ELR (cell line): ENCODE results near the gene MICB.
A peak's percentile ranks its signal among the peaks of the same experiment; 100 is the strongest.
"Not testable (repeated sequence)": the region's sequence is repeated elsewhere in the genome, so short reads cannot be mapped to it uniquely, and the experiment has no call there.

Source experiments
- DNase-seq: peaks from one replicate; pipeline ENCODE4 v3.0.0-alpha.2; 2015; ENCODE audit warnings: low read depth

The MICB gene

DNA sequence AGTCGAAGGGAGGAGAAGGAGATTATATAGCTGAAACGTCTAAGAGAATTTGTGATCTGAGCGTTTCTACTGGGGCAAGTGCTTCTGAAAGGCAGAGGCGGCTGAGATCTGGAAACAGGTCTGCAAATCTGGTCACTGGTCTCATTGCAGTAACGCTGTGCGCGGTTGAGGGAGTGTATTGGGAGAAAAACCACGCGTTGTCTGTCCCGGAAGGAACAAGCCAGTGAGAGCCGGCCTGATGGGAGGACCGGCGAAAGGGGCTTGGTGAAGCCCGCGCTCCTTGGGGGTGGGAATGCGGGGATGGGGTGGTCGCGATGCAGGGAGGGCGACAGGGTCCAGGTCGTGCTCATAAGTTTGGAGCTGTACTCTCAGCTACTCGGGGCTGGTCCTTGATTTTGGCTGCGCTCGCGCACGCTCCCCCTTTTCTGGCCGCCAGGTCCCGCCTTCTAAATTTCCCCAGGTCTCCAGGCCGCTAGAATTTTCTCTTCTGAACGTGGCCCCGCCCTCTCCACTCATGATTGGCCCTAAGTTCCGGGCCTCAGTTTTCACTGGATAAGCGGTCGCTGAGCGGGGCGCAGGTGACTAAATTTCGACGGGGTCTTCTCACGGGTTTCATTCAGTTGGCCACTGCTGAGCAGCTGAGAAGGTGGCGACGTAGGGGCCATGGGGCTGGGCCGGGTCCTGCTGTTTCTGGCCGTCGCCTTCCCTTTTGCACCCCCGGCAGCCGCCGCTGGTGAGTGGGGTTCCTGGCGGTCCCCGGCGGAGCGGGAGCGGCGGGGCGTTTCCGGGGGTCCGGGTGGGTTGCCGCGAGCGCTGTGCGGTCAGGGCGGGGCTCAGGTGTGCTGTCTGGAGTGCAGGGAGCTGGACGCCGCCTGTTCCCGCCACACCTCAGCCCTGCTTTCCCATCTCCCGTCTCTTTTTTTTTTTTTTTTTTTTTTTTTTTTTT, at the start of gene MICB:
MICB (plus strand) TSS at position 615 of the 946 bp plus-strand sequence; CDS start at position 664, 49 bp downstream.
- DNase-seq: peak; percentile 91

DNA sequence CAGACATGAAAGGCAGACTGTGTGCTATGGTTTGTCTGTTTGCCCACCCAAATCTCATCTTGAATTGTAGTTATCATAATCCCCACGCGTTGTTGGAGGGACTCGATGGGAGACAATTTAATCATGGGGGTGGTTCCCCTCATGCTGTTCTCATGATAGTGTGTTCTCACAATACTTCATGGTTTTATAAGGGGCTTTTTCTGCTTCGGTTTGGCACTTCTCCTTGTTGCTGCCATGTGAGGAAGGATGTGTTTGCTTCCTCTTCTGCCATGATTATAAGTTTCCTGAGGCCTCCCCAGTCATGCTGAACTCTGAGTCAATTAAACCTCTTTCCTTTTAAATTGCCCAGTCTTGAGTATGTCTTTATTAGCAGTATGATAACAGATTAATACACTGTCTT, 47.2 kb upstream of the MICB start:
- DNase-seq: no peak

DNA sequence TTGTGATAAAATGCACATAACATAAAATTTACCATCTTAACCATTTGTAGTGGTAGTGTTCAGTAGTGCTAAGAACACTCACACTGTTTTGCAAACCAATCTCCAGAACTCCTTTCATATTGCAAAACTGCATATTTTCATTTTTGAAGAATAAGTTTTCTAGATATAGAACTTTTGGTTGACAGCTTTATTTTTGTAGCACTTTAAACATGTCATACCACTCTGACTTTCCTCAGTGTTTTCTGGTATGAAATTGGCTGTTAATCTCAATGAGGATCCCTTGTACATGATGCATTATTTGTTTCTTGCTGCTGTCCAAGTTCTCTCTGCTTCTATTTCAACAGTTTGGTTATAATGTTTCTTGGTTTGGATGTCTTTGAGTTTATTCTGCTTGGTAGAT, 45.1 kb upstream of the MICB start:
- DNase-seq: no peak

DNA sequence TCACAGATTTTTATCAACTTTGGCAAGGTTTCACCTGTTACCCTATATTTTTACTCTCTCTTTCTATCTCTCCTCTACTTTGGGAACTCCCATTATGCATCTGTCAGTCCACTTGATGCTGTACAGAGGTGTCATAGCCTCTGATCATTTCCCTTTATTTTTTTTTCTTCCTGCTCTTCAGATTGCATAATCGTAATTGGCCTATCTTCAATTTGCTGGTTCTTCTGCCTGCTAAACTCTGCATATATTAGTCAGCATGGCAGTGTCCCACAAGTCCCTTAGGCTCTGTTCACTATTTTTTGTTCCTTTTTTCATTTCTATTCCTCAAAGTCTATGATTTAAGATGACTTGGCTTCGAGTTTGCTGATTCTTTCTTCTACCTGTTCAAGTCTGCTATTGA, 44.7 kb upstream of the MICB start:
- DNase-seq: no peak

DNA sequence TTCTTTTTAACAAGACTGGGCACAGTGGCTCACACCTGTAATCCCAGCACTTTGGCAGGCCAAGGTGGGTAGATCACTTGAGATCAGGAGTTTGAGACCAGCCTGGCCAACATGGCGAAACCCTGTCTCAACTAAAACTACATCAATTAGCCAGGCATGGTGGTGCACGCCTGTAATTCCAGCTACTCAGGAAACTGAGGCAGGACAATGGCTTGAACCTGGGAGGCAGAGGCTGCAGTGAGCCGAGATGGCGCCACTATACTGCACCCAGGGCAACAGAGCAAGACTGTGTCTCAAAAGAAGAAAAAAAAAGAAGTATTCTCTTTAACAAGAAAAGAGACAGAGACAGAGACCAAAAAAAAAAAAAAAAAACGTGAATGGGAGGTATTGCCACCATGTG, 38.1 kb upstream of the MICB start:
- not testable (repeated sequence) for DNase-seq

DNA sequence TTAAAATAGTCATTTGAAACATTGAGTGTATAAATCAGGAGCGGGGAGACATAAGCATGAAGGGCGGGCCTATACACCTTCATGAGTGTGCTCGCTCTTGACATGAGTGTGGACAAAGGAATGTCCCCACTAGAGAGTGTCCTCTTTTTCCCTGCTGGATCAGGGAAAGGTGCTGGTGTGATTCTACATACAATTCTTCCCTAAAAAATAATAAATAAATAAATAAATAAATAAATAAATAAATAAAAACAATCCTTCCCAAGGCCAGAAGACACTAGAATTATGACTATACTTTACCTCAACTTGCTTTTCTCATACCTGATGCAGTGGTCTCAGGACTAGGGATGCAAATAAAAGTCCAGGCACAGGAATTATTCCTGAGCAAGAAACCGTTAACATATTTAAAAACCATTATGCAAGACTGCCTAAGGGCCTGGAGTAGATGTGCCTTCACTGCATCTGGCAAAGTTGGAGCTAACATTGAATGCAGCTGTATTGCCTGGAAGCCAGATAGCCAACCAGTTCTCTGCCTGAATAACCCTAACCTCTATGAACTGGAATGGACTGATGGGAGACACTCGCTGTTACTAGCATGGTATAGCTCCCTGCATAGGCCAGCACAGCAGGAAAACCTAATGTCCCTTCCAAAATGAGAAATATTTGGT, 37.5 kb upstream of the MICB start:
- no peak for DNase-seq

DNA sequence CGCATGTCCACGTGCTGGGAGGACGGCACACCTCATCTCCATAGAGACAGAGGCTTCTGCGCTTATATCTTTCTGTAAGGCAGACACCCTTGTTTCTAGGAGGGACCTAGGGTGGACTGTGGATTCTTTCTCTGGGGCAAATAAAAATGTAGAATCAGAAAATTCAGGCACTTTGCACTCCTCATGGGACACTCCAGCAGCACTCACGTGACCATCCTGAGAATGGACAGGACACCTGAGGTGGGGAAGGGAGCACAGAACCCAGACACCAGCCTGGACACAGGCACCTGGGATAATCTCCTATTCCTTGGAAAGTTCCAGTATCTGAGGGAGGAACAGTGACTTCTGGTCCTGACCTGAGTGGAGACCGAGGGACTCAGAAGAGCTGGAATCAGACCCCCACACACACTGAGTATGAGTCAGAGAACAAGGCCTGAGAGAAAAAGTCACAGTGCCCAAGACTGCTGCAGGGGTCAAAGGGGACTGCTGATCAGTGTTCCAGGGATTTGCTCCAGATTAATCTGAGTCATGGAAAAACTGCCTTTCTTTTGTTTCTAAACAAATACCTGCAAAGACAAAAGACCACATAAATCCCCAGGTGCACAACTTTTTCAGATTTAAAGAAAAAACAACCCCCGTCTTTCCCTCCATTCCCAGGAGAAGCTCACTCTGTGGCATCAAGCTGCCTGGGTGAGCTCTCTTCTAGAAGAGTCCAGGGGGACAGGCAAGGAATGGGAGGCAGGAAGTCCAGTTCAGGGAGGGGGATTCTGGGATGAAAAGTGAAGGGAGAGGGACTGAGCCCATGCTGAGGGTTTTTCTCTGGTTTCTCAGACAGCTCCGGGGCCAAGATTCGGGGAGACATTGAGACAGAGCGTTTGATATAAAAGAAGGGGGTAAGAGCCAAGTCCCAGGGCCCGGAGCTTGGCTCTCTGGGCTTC, 35.6 kb upstream of the MICB start:
- peak; percentile 54 for DNase-seq

DNA sequence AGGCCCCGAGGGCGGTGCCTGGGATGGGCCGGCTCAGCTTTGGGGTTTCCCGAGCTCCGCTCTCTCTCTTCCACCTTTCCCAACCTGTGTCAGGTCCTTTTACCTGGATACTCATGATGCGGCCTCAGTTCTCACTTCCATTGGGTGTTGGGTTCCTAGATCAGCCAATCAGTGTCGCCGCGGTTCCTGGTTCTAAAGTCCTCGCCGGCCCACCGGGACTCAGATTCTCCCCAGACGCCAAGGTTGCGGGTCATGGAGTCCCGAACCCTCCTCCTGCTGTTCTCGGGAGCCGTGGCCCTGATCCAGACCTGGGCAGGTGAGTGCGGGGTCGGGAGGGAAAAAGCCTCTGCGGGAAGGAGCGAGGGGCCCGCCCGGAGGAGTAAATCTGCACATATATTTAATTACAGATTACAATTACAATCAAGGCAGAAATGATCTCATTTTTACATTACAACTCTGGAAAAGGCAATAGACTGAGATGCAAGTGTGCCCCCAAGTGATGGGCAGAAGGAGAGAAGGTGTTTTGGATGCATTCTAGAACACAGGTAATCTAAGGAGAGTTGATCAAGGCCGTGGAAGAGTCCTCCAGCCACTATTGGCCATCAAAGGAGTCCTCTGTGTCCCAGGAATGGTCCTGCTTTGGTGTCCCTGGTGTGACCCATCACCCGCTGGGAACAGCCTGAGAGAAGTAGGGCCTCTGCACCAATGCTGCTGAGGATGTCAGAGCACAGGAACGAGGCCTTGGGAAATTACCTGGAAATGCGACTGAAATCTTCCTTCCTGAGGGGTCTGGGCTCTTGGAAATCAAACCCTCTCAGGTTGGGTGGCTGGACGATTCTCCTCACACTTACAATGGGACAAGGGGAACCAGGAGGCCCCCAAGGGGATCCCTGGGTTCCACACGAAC, 34.7 kb upstream of the MICB start:
- peak; percentile 68 for DNase-seq

DNA sequence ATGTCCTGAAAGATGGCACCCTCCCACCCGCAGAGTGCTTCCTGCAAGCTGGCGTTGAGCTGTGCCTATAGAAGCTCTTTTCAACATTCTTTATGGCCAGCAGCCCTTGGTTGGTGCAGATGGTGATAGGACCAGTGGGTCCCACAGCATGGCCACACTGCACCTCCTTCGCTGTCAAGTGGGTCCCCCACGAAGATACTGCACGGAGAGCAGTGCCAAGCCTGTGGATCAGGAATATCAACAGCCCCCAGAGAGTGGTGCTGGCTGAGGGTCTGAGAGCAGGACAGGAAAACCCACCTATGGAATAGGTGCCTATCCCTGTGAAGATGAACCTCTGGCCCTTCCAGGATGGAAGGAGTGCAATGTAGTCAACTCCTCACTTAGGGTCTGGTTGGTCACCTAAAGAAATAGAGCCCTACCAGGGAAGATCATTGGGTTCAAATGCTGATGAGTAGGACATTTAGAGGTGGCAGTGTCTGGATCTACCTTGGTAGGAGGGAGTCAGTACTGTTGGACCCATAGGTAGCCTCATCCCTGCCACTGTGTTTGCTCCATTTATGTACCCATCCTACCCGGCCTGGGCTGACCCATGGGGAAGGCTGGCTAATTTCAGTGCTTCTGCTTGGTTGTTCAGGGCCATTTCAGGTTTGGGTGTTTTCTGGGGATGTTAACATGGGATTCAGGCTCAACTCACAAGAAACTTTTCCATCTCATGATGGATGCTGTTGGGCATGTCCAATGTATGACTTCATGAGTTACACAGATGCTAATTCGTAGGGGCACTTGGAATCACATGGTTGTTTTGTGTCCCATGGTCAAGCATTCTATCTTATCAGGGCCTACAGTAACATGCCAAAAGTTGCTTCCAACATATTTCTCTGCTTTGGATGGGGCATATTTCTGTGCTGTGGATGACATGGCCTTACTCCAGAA, 33.4 kb upstream of the MICB start:
- DNase-seq: no peak

DNA sequence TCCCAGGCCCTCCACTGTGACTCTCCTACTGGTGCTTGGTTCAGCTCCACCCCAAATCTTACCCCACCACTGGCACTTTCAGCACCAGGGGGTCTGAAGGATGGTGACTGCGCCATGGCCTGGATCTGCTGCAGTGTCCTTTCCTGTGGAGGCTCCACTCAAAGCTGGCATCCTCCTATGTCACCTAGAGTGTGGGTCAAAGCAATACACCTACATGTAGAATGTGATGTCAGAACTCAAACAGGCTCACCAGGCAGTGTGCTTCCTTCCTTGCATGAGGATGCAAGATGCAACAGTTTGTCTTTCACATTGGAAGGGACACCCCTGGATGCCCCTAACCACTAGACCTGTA, 32.8 kb upstream of the MICB start:
- no peak for DNase-seq

DNA sequence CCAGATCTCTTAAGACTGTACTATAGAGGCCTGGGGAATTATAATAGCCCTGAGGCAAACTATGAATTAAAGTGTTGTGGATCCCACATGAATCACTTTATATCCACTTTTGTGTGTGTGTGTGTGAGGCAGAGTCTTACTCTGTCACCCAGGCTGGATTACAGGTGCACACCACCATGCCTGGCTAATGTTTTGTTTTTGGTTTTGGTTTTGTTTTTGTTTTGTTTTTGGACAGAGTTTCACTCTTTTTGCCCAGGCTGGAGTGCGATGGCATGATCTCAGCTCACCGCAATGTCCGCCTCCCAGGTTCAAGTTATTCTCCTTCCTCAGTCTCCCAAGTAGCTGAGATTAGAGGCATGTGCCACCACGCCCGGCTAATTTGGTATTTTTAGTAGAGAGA, 32.2 kb upstream of the MICB start:
- no peak for DNase-seq

DNA sequence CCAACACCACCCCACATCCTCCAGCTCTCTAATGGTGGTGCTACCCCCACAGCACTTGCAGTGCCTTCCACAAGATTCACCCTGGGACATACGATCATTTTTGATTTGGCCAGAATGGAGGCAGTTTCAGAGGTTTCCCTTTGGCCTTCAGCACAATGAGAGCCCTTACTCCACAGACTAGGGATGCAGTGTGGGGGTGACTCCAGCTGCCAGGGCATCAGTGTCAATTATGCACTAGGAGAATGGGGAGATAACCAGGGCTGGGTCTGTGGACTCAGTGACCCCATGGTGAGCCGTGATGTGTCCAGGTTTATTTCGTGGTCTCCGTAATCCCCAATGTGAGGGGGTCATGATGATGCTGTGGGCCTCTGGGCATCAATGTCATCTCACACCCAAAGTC, 31.5 kb upstream of the MICB start:
- DNase-seq: no peak

DNA sequence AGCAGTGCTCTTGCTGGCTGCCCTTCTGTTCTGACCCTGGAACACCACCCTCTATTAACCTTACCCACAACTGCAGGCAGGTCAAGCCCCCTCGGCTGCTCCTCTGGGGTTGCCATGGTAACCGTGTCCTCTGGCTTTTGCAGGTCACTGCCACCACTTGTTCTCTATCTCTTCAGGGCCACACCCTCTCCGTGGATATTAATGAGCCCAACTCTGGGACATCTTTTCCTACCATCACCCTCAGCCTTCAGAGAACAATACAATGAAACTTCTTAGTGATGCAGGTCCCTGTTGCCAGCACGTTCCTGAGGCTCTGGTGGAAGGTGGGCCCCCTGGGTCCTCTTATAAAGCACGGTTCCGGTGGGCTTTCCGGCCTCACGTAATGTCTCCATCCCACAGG, 30.8 kb upstream of the MICB start:
- DNase-seq: no peak

DNA sequence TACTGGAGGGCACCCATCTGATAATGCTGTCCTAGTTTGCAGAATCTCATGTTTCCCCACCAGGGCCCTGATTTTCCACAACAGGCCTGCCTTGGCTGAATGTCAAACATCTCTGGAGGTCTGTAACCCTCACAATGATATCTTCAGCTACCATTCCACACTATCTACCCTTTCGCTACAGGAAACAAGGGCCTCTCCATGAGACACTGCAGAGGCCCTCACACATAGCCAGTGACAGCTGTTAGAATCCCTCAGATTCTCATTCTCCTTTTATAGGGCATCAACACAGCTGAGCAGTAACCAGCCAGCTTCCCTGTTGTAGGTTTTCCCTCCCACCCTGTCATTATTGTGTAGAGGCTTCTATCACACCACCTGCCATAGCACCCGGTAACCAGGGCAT, 29.6 kb upstream of the MICB start:
- DNase-seq: no peak

DNA sequence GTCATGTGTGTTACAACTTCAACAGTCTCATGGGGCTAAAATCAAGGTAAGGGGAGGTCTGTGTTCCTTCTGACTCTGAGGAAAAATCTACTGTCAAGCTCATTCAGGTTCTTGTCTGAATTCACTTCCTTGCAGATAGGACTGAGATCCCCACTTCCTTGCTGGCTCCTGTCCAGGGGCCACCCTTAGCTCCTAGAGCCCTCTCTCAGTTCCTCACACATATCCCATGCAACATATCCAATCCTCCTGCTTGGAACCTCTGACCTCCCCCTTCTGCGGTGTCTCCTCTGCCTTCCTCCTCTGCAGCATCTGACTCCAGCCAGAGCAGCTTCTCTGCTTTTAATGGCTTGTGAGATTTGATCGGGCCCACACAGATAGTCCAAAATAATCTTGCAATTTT, 27.1 kb upstream of the MICB start:
- no peak for DNase-seq

DNA sequence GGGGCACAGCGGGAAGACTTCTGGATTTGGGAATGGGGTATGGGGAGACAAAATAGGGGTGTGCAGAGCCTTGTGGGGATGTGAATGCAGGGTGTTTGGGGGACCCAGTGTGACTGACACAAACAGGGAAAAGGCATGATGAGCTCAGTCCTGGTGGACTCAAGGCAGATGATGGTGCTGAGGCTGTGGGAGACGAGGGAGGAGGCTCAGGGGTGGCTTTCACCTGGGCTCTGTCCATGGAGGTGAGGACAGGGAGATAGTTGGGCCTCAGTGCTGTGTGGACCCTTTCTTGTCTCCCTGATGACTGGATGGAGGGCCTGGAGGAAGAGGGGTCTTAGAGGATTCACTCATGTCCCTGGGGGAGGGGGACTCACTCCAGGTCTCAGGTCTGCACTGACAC, 26.2 kb upstream of the MICB start:
- DNase-seq: no peak

DNA sequence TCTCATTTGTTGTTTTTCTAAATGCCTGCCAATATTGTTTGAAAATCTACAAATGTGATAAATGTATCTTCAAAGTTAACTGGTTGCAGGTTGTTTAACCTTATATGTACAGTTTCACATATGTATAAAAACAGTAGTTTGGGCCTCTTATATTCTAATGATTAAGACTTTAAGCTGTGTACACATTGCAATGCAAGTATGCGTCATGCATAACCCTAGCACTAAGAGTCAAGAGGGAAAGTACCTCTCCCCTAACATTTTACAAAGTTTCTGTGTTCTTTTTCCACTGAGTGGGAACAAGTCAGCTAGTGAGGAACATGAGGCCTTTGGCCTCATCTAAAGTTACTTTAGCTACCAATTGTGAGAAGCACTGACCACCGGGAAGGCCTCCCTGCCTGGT, 25.7 kb upstream of the MICB start:
- no peak for DNase-seq

DNA sequence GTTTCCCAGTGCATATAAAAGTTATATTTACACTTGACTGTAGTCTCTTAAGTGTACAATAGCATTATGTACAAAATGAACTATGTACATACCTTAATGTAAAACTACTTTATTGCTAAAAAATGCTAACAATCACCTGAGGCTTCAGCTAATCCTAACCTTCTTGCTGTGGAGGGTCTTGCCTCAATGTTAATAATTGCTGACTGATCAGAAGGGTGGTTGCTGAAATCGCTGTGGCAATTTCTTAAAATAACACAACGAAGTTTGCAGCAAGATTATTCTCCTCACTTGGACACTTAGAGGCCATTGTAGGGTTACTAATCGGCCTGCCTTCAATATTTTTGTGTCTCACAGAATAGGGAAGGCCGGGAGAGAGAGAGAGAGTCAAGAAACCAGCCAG, 24.7 kb upstream of the MICB start:
- DNase-seq: no peak

DNA sequence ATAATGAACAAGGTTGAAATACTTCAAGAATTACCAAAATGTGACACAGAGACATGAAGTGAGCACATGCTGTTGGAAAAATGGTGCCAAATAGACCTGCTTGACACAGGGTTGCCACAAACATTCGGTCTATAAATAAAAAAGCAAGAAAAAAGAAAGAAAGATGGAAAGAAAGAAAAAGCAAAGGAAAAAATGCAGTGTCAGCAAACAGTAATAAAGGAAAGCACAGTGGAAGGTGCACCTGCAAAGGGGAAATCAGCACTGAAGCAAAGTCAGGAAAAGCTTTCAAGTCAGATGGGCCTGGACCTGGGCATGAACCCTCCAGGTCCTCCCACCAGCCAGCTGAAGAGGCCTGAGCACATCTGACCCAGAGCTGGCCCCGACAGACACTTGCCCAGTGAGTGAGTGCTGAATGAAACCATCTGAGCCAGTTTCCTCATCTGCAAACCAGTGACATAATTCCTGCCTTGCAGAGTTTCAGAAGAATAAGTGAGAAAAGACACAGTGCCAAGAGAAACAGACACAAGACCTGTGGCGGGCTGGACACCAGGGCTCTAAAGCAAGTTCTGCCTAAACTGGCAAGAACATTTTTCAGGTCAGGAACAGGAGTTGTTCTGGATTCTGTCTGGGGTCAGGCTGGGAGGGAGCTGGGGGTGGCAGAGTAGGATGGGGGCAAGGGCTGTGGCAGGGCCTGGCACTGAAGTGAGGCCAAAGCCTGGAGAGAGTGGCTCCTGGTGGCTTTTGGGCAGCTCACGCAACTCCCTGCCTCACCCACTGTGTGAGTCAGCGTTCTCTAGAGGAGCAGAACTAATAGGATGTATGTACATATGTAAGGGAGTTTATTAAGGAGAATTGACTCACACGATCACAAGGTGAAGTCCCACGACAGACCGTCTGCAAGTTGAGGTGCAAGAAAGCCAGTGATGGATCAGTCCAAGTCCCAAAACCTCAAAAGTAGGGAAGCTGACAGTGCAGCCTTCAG, 23.9 kb upstream of the MICB start:
- DNase-seq: peak; percentile 65
